ENCODE measurements around the gene SPRR4. TPM values are rescaled to one million over a fixed set of nuclear protein-coding genes. Genes with fewer than 3 reads are reported as not detected.

The SPRR4 gene
- total RNA-seq, 1 experiment from 2014 or later: not detected

DNA sequence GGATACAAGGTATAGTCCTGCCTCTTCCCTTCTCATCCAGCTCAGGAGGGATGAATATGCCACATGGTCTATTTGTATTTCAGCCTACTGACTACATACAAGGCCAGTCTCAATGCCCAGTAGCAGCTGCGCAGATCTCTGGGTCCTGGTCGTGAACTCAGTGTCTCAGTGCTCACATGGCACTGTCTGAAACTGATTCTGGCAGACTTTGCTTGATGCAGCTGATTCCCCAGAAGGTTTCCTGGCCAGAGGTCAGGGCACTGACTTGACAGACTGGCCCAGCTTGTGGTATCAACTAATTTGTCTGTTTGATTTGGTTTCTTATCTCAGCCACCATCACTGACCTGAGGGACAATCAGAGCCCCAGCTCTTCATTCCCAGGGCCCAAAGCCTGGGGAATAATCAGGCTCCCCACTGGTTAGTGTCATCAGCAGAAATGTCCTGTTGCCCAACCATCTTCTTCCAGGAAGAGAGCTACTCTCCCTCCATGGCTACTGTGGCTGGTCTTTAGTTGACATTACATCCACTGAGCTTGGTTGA lies 7.5 kb upstream of the SPRR4 start:
- CTCF ChIA-PET: no interaction called here

GRCh38 chr1:152964536-152964935 lies 5.9 kb upstream of the SPRR4 start:
- in situ Hi-C loops (cut with HindIII; ENCODE audit: low pct_unique_long_range_greater_than_20kb, low sequenced_read_pairs): no loop called here

More for the DNA sequence above, 7.5 kb upstream of the SPRR4 start:
- in situ Hi-C loops (cut with HindIII; ENCODE audit: low pct_unique_long_range_greater_than_20kb, low sequenced_read_pairs) (no loop called here), intact Hi-C loops (cut with micrococcal nuclease; ENCODE audit: unreplicated experiment) (no loop called here)
- POLR2A ChIA-PET: no interaction called here
- H3K27me3 ChIP-seq (ENCODE audit: control insufficient read depth, insufficient read depth, low read length): no peaks in the 10 kb centered on the region; the same call in 1 of the 2 replicates
- H3K27ac ChIP-seq (ENCODE audit: low read length): no peak overlapping the region
- no peaks in the 10 kb centered on the region for H3K36me3 ChIP-seq (ENCODE audit: control insufficient read depth, insufficient read depth, low read length)
- H3K4me3 ChIP-seq (ENCODE audit: low read depth in 2 of 2, low read length in 2 of 2): no peak overlapping the region
- BruUV-seq (replicated peaks): no TSS peak
- H3K9me3 ChIP-seq (ENCODE audit: control insufficient read depth, insufficient read depth, low read depth, low read length): no peaks in the 10 kb centered on the region
- no peak for ATAC-seq
- TF ChIP-seq SIN3A (IDR thresholded peaks at IDR 0.05; ENCODE audit: borderline replicate concordance, insufficient read depth, low read depth, low read length): no peak
- no peak for TF ChIP-seq POLR2AphosphoS5 (IDR thresholded peaks at IDR 0.05; ENCODE audit: low read depth, low read length)
- TF ChIP-seq TCF7L2 (IDR thresholded peaks at IDR 0.05; ENCODE audit: low read depth, low read length): no peak
- TF ChIP-seq, protein P1, sequence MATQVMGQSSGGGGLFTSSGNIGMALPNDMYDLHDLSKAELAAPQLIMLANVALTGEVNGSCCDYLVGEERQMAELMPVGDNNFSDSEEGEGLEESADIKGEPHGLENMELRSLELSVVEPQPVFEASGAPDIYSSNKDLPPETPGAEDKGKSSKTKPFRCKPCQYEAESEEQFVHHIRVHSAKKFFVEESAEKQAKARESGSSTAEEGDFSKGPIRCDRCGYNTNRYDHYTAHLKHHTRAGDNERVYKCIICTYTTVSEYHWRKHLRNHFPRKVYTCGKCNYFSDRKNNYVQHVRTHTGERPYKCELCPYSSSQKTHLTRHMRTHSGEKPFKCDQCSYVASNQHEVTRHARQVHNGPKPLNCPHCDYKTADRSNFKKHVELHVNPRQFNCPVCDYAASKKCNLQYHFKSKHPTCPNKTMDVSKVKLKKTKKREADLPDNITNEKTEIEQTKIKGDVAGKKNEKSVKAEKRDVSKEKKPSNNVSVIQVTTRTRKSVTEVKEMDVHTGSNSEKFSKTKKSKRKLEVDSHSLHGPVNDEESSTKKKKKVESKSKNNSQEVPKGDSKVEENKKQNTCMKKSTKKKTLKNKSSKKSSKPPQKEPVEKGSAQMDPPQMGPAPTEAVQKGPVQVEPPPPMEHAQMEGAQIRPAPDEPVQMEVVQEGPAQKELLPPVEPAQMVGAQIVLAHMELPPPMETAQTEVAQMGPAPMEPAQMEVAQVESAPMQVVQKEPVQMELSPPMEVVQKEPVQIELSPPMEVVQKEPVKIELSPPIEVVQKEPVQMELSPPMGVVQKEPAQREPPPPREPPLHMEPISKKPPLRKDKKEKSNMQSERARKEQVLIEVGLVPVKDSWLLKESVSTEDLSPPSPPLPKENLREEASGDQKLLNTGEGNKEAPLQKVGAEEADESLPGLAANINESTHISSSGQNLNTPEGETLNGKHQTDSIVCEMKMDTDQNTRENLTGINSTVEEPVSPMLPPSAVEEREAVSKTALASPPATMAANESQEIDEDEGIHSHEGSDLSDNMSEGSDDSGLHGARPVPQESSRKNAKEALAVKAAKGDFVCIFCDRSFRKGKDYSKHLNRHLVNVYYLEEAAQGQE (IDR thresholded peaks at IDR 0.05; ENCODE audit: insufficient read depth in 1 of 2, low read depth in 2 of 2, low read length in 1 of 2): no peak
- no peak for DNase-seq (ENCODE audit: low read depth, low spot score)
- no peaks in the 10 kb centered on the region for H3K4me1 ChIP-seq (ENCODE audit: control insufficient read depth, insufficient read depth, low read length)

More at GRCh38 chr1:152964536-152964935, 5.9 kb upstream of the SPRR4 start:
- DNase-seq (ENCODE audit: low read depth, low spot score) (no peak), ATAC-seq (no peak)
- H3K9me3 ChIP-seq (ENCODE audit: control insufficient read depth, insufficient read depth, low read depth, low read length): no peaks in the 10 kb centered on the region
- no peaks in the 10 kb centered on the region for H3K4me1 ChIP-seq (ENCODE audit: control insufficient read depth, insufficient read depth, low read length)
- no peak overlapping the region for H3K27ac ChIP-seq (ENCODE audit: low read length)
- POLR2A ChIA-PET: interaction anchor here (0.6 kb wide), 1 partner anchor 950 kb away, joined by 5 read pairs; no protein-coding TSS in a partner anchor
- no peak overlapping the region for H3K4me3 ChIP-seq (ENCODE audit: low read depth in 2 of 2, low read length in 2 of 2)
- intact Hi-C loops (cut with micrococcal nuclease; ENCODE audit: unreplicated experiment): no loop called here
- BruUV-seq (replicated peaks): no TSS peak
- CTCF ChIA-PET: no interaction called here
- no peaks in the 10 kb centered on the region for H3K36me3 ChIP-seq (ENCODE audit: control insufficient read depth, insufficient read depth, low read length)
- TF ChIP-seq, protein P1 (IDR thresholded peaks at IDR 0.05; ENCODE audit: insufficient read depth in 1 of 2, low read depth in 2 of 2, low read length in 1 of 2): no peak
- TF ChIP-seq SIN3A (IDR thresholded peaks at IDR 0.05; ENCODE audit: borderline replicate concordance, insufficient read depth, low read depth, low read length) (no peak), TCF7L2 (IDR thresholded peaks at IDR 0.05; ENCODE audit: low read depth, low read length) (no peak), POLR2AphosphoS5 (IDR thresholded peaks at IDR 0.05; ENCODE audit: low read depth, low read length) (no peak)
- TF ChIP-seq, protein P2, sequence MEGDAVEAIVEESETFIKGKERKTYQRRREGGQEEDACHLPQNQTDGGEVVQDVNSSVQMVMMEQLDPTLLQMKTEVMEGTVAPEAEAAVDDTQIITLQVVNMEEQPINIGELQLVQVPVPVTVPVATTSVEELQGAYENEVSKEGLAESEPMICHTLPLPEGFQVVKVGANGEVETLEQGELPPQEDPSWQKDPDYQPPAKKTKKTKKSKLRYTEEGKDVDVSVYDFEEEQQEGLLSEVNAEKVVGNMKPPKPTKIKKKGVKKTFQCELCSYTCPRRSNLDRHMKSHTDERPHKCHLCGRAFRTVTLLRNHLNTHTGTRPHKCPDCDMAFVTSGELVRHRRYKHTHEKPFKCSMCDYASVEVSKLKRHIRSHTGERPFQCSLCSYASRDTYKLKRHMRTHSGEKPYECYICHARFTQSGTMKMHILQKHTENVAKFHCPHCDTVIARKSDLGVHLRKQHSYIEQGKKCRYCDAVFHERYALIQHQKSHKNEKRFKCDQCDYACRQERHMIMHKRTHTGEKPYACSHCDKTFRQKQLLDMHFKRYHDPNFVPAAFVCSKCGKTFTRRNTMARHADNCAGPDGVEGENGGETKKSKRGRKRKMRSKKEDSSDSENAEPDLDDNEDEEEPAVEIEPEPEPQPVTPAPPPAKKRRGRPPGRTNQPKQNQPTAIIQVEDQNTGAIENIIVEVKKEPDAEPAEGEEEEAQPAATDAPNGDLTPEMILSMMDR (IDR thresholded peaks at IDR 0.05): no peak
- no peaks in the 10 kb centered on the region; the same call in 1 of the 2 replicates for H3K27me3 ChIP-seq (ENCODE audit: control insufficient read depth, insufficient read depth, low read length)
